Choroid plexus epithelial cell (primary cell): ENCODE data around the gene VAPB.

ENCODE experiments used
- DNase-seq: peaks from one replicate; pipeline ENCODE4 v3.0.0-alpha.2; 2010; ENCODE audit warnings: low read depth
- H3K4me3 ChIP-seq: 2 replicates; pipeline ENCODE4 v1.5.1; 2011; ENCODE audit warnings: low read depth, mild to moderate bottlenecking, control low read depth, low read length, moderate library complexity
- TF ChIP-seq, protein P1 (sequence below): conservative IDR thresholded peaks from 2 replicates; pipeline ENCODE4 v1.5.1; 2011; ENCODE audit warnings: low read depth, mild to moderate bottlenecking, control low read depth, inconsistent platforms, low read length, moderate library complexity

The VAPB gene

DNA sequence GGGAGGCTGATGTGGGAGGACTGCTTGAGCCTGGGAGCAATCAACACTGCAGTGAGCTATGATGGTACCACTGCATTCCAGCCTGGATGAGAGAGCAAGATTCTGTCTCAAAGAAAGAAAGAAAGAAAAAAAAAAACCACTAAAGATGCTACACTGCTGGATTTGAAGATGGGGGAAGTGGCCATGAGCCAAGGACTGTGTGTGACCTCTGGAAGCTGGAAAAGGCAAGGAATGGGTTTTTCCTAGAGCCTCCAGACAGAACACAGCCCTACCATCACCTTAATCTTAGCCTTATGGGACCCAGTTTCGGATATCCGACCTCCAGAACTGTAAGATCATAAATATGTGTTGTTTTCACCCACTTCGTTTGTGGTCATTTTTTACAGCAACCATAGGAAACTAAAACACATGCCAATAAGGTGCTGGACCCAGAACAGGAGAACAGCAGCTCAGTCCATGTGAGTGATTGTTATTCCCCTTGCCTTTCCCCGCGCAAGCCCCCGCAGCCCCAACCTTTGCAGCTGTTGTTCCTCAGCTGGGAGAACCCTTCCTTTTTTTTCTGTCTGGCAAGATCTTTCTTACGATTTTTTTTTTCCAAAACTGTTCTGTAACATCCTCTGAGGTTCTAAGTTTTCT lies 11.1 kb upstream of the VAPB start:
- H3K4me3 ChIP-seq = no peak overlapping the region
- TF ChIP-seq, protein P1, sequence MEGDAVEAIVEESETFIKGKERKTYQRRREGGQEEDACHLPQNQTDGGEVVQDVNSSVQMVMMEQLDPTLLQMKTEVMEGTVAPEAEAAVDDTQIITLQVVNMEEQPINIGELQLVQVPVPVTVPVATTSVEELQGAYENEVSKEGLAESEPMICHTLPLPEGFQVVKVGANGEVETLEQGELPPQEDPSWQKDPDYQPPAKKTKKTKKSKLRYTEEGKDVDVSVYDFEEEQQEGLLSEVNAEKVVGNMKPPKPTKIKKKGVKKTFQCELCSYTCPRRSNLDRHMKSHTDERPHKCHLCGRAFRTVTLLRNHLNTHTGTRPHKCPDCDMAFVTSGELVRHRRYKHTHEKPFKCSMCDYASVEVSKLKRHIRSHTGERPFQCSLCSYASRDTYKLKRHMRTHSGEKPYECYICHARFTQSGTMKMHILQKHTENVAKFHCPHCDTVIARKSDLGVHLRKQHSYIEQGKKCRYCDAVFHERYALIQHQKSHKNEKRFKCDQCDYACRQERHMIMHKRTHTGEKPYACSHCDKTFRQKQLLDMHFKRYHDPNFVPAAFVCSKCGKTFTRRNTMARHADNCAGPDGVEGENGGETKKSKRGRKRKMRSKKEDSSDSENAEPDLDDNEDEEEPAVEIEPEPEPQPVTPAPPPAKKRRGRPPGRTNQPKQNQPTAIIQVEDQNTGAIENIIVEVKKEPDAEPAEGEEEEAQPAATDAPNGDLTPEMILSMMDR = no peak
- DNase-seq = no peak

DNA sequence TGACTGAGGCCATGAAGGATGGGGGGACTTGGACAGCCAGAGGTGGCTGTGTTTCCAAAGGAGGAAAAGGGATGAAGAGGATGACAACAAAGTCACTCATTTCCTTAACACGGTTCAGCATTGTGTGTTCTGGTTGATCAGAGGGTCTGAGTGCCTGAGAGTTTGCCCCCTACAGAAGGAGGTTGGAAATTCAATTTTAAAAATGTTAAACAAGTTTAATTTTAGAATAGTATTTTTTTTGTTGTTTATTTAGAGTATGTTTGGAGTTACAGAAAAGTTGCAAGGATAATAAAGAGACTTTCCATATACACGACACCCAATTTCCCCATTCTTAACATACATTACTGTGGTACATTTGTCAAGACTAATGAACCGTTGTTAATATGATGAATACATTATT lies 10.3 kb upstream of the VAPB start:
- H3K4me3 ChIP-seq = no peak overlapping the region
- no peak for DNase-seq
- TF ChIP-seq, protein P1 = peak; percentile 26

DNA sequence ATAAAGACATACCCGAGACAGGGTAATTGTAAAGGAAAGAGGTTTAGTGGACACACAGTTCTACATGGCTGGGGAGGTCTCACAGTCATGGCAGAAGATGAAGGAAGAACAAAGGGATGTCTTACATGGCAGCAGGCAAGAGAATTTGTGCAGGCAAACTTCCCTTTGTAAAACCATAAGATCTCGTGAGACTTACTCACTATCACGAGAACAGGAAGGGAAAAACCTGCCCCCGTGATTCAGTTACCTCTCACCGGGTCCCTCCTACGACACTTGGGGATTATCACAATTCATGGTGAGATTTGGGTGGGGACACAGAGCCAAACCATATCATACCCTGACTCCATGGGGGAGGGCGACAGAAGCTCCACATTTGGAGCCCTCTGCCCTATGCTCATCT lies 7.4 kb upstream of the VAPB start:
- no peak overlapping the region for H3K4me3 ChIP-seq
- TF ChIP-seq, protein P1 = no peak
- DNase-seq = no peak

DNA sequence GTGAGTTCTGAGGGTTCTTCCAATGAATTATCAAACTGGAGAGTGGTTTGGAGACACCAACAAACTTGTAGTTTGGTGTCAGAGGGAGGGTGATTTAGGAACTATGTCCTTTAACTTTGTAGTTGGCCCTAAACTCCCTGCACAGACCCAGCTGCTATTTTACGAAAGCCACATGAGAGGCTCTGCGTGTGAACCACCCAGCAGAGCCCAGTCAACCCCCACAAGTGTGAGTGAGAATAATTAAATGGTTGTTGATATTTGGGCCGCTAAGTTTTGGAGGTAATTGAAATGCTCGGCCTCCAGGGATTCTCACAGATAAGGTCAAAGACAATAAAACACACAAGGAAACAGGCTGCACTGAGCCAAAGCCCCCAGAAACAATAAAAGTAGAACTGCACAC lies 6.9 kb upstream of the VAPB start:
- no peak for DNase-seq
- no peak overlapping the region for H3K4me3 ChIP-seq
- TF ChIP-seq, protein P1 = no peak

DNA sequence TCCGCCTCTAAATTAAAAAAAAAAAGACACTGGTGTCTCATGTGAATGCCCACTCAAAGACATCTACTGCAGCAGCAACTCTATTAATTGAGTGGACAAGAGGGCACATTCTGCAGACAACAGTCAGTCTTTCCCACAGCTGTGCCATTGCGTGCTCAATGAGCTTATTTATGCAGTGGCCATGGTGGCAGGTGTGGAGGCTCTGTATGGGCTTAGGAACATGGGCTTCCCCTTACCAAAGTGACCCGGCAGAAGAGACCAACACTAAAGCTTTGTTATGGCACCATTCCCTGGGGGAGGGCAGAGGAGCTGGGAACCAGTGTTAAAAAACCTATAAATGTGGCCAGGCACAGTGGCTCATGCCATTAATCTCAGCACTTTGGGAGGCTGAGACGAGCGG lies 4.2 kb upstream of the VAPB start:
- no peak overlapping the region for H3K4me3 ChIP-seq
- DNase-seq = no peak
- TF ChIP-seq, protein P1 = no peak

DNA sequence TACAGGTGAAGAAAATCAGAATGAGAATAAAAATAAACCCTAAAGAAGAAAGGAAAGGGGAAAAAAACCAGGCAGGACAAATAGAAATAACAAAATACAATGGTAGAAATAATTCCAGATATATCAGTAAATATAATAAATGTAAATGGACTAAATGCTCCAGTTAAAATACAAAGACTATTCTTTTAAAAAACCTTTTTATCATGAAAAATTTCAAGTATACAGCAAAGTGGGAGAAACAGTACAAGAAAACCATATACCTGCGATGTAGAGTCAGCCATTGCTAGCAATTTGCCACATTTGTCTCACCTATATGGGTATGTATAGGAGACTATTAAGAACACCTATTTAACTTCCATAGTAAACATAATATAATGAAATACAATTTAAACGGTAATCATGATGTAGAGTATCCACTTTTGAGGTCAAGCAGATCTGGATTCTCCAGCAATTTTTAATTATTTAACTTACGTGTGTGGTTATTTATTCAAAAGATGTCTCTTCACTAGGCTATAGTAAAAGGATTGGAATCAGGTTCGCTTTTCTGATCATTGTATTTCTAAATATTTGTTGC lies 914 bp upstream of the VAPB start:
- no peak for DNase-seq
- TF ChIP-seq, protein P1 = no peak
- H3K4me3 ChIP-seq = no peak overlapping the region
